ENCODE data around the gene ARHGAP27. TPM values are rescaled to one million over a fixed set of nuclear protein-coding genes. Genes with fewer than 3 reads are reported as not detected.

Gene ARHGAP27
- total RNA-seq, 1 experiment from 2014 or later: 0.17 TPM

DNA sequence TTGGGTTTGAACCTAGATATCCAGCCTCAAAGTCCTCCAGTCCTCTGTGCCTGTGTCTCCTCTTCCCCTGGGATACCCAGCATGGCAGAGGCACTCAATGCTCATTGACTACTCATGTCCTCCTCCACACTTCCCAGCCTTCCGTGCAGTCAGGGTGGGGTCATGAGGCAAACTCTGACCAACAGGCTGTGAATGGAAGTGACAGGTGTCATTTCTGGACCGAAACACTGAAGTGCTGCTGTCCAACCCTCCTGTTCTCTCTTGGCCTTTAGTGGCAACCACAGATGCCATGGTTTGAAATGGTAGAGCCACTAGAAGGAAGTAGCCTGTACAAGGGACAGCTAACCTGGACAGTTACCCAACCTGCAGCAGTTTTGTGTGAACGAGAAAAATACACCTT lies 69.2 kb downstream of the ARHGAP27 start:
- POLR2A ChIA-PET (ENCODE audit: low non-redundant PET): no interaction called here
- CTCF ChIA-PET: no interaction called here

DNA sequence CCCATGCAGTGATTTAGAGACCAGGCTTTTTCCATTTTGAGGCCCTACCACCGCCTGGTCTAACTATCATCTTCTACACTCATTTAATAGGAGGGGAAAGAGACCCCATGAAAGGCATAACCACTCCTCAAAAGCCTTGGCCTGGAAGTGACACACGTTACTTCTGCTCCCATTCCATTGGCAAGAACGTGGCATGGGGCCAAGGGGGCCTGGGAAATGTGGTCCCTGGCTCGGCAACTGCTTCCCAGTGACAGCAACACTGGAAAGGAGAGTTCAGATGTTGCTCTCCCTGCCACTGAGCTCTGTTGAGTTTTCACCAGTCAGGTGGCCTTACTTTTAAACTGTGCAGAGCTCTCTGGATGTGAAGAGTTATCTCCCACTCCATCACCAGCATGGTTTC lies 70.7 kb downstream of the ARHGAP27 start:
- Histone ChIP-seq H3K36me3 (ENCODE audit: insufficient read depth, low read length, poor library complexity, severe bottlenecking) (no peaks in the 10 kb centered on the region), H3K27ac (ENCODE audit: low read depth, low read length, poor library complexity, severe bottlenecking) (no peak overlapping the region), H3K27me3 (replicated peaks; ENCODE audit: insufficient read depth, low read depth, low read length, poor library complexity) (no peaks in the 10 kb centered on the region), H3K4me3 (ENCODE audit: low read depth, low read length, poor library complexity, severe bottlenecking) (no peak overlapping the region), H3K9me3 (ENCODE audit: low read depth, low read length, poor library complexity, severe bottlenecking) (no peaks in the 10 kb centered on the region), H3K4me1 (ENCODE audit: insufficient read depth, low read length, poor library complexity, severe bottlenecking) (no peaks in the 10 kb centered on the region)
- POLR2A ChIA-PET (ENCODE audit: low non-redundant PET): no interaction called here
- TF ChIP-seq EZH2 (IDR thresholded peaks at IDR 0.05; ENCODE audit: borderline replicate concordance, low read depth, low read length, poor library complexity, severe bottlenecking): no peak
- TF ChIP-seq, protein P1, sequence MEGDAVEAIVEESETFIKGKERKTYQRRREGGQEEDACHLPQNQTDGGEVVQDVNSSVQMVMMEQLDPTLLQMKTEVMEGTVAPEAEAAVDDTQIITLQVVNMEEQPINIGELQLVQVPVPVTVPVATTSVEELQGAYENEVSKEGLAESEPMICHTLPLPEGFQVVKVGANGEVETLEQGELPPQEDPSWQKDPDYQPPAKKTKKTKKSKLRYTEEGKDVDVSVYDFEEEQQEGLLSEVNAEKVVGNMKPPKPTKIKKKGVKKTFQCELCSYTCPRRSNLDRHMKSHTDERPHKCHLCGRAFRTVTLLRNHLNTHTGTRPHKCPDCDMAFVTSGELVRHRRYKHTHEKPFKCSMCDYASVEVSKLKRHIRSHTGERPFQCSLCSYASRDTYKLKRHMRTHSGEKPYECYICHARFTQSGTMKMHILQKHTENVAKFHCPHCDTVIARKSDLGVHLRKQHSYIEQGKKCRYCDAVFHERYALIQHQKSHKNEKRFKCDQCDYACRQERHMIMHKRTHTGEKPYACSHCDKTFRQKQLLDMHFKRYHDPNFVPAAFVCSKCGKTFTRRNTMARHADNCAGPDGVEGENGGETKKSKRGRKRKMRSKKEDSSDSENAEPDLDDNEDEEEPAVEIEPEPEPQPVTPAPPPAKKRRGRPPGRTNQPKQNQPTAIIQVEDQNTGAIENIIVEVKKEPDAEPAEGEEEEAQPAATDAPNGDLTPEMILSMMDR (conservative IDR thresholded peaks at IDR 0.05; ENCODE audit: low read depth, low read length): no peak
- CTCF ChIA-PET: no interaction called here
- intact Hi-C loops (cut with micrococcal nuclease; ENCODE audit: unreplicated experiment): no loop called here
- BruUV-seq (replicated peaks): no TSS peak
- no peak for DNase-seq (ENCODE audit: low spot score)

More for the DNA sequence above, 69.2 kb downstream of the ARHGAP27 start:
- intact Hi-C loops (cut with micrococcal nuclease; ENCODE audit: unreplicated experiment): no loop called here
- no peaks in the 10 kb centered on the region for H3K4me1 ChIP-seq (ENCODE audit: insufficient read depth, low read length, poor library complexity, severe bottlenecking)
- BruUV-seq (replicated peaks): no TSS peak
- no peaks in the 10 kb centered on the region for H3K36me3 ChIP-seq (ENCODE audit: insufficient read depth, low read length, poor library complexity, severe bottlenecking)
- H3K9me3 ChIP-seq (ENCODE audit: low read depth, low read length, poor library complexity, severe bottlenecking): no peaks in the 10 kb centered on the region
- DNase-seq (ENCODE audit: low spot score): no peak
- TF ChIP-seq, protein P1 (conservative IDR thresholded peaks at IDR 0.05; ENCODE audit: low read depth, low read length): no peak
- no peak for TF ChIP-seq EZH2 (IDR thresholded peaks at IDR 0.05; ENCODE audit: borderline replicate concordance, low read depth, low read length, poor library complexity, severe bottlenecking)
- no peaks in the 10 kb centered on the region for H3K27me3 ChIP-seq (replicated peaks; ENCODE audit: insufficient read depth, low read depth, low read length, poor library complexity)
- H3K27ac ChIP-seq (ENCODE audit: low read depth, low read length, poor library complexity, severe bottlenecking): no peak overlapping the region
- no peak overlapping the region for H3K4me3 ChIP-seq (ENCODE audit: low read depth, low read length, poor library complexity, severe bottlenecking)

DNA sequence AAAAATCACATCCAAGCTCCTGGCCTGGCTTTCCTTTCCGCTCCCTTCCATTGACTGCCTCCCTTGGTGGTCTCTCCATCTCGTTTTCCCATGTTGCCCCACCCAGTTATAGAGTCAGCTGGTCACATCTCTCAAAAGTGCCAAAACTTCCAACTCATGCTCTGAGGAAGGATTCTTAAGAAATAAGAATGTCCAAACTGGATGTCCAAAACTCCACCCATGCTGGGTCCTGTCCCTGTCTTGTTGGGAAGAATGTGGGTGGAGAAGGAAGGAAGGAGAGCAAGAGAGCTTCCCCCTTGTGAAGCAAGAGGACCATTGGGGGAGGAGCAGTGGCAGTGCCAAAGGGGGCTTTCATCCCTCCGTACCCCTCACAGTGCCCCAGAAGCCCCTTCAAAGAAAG lies 71.2 kb downstream of the ARHGAP27 start:
- Histone ChIP-seq H3K27ac (ENCODE audit: low read depth, low read length, poor library complexity, severe bottlenecking) (no peak overlapping the region), H3K36me3 (ENCODE audit: insufficient read depth, low read length, poor library complexity, severe bottlenecking) (no peaks in the 10 kb centered on the region), H3K4me1 (ENCODE audit: insufficient read depth, low read length, poor library complexity, severe bottlenecking) (no peaks in the 10 kb centered on the region), H3K9me3 (ENCODE audit: low read depth, low read length, poor library complexity, severe bottlenecking) (no peaks in the 10 kb centered on the region), H3K27me3 (replicated peaks; ENCODE audit: insufficient read depth, low read depth, low read length, poor library complexity) (no peaks in the 10 kb centered on the region), H3K4me3 (ENCODE audit: low read depth, low read length, poor library complexity, severe bottlenecking) (no peak overlapping the region)
- CTCF ChIA-PET: no interaction called here
- POLR2A ChIA-PET (ENCODE audit: low non-redundant PET): no interaction called here
- no TSS peak for BruUV-seq (replicated peaks)
- TF ChIP-seq EZH2 (IDR thresholded peaks at IDR 0.05; ENCODE audit: borderline replicate concordance, low read depth, low read length, poor library complexity, severe bottlenecking): no peak
- intact Hi-C loops (cut with micrococcal nuclease; ENCODE audit: unreplicated experiment): no loop called here
- no peak for DNase-seq (ENCODE audit: low spot score)

DNA sequence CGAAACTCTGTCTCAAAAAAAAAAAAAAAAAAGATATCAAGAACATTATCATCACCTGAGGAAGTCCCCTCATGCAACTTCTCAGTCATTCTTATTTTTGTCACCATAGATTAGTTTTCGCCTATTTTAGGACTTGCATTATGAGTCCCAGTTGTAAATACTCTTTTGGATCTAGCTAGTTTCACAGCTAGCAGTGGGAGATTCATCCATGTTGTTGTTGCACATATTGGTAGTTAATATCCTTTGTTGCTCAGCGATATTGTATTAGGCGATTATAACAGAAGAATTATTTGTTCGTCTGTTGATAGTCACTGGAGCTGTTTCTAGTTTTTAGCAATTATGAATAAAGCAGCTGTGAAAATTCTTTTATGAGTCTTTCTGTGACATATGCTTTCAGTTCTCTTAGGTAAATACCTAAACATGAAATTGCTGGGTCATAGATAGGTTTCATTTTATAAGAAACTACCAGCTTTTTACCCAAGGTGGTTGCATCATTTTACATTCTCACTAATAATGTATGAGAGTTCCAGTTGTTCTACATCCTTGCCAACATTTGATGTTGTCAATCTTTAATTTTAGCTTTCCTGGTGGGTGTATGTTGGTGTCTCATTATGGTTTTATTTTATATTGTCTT lies 75.2 kb downstream of the ARHGAP27 start:
- POLR2A ChIA-PET (ENCODE audit: low non-redundant PET): no interaction called here

More for the DNA sequence above, 75.2 kb downstream of the ARHGAP27 start:
- intact Hi-C loops (cut with micrococcal nuclease; ENCODE audit: unreplicated experiment): no loop called here
- BruUV-seq (replicated peaks): no TSS peak
- no peaks in the 10 kb centered on the region for H3K9me3 ChIP-seq (ENCODE audit: low read depth, low read length, poor library complexity, severe bottlenecking)
- H3K4me1 ChIP-seq (ENCODE audit: insufficient read depth, low read length, poor library complexity, severe bottlenecking): no peaks in the 10 kb centered on the region
- TF ChIP-seq EZH2 (IDR thresholded peaks at IDR 0.05; ENCODE audit: borderline replicate concordance, low read depth, low read length, poor library complexity, severe bottlenecking): no peak
- TF ChIP-seq, protein P1 (conservative IDR thresholded peaks at IDR 0.05; ENCODE audit: low read depth, low read length): no peak
- H3K27me3 ChIP-seq (replicated peaks; ENCODE audit: insufficient read depth, low read depth, low read length, poor library complexity): no peaks in the 10 kb centered on the region
- H3K27ac ChIP-seq (ENCODE audit: low read depth, low read length, poor library complexity, severe bottlenecking): no peak overlapping the region
- H3K4me3 ChIP-seq (ENCODE audit: low read depth, low read length, poor library complexity, severe bottlenecking): no peak overlapping the region
- H3K36me3 ChIP-seq (ENCODE audit: insufficient read depth, low read length, poor library complexity, severe bottlenecking): no peaks in the 10 kb centered on the region
- CTCF ChIA-PET: no interaction called here
- no peak for DNase-seq (ENCODE audit: low spot score)
